Right lobe of liver (tissue), 4 donors: ENCODE data around the gene TPRA1.

Experiments
- POLR2A ChIP-seq: fragments of 450-650 bp; IDR thresholded peaks from one replicate; pipeline ENCODE4 v1.6.1; 2017; ENCODE audit warnings: antibody characterized with exemption, mild to moderate bottlenecking
- TF ChIP-seq, protein P1 (sequence below), 4 donors: fragments of 200-600 bp in 3 of 4; fragments of 450-650 bp in 1 of 4; IDR thresholded peaks; one replicate each; pipeline versions ENCODE4 v1.5.1 to v1.8.0; 2016 to 2022; ENCODE audit warnings: antibody characterized with exemption in 4 of 4, mild to moderate bottlenecking in 2 of 4
- donor health status: DM: no; HTN: no; CAD: no.
- donor health status: DM: no; HTN: no; CAD: no.
- donor health status: DM: no; HTN: yes; CAD: no.

GRCh38 chr3:127556565-127556964 lies 34.0 kb downstream of the TPRA1 start:
- no peak for TF ChIP-seq POLR2A
- TF ChIP-seq, protein P1, sequence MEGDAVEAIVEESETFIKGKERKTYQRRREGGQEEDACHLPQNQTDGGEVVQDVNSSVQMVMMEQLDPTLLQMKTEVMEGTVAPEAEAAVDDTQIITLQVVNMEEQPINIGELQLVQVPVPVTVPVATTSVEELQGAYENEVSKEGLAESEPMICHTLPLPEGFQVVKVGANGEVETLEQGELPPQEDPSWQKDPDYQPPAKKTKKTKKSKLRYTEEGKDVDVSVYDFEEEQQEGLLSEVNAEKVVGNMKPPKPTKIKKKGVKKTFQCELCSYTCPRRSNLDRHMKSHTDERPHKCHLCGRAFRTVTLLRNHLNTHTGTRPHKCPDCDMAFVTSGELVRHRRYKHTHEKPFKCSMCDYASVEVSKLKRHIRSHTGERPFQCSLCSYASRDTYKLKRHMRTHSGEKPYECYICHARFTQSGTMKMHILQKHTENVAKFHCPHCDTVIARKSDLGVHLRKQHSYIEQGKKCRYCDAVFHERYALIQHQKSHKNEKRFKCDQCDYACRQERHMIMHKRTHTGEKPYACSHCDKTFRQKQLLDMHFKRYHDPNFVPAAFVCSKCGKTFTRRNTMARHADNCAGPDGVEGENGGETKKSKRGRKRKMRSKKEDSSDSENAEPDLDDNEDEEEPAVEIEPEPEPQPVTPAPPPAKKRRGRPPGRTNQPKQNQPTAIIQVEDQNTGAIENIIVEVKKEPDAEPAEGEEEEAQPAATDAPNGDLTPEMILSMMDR (IDR thresholded peaks at IDR 0.05): peak in 1 of 4 donors; percentile 19
